Smooth muscle cell (in vitro differentiated cells): ENCODE measurements around the gene EFNA5. TPM values are rescaled to one million over a fixed set of nuclear protein-coding genes. Genes with fewer than 3 reads are reported as not detected.

Experiments
- DNase-seq: peaks from one replicate; lab custom pipeline; 2025; ENCODE audit not compliant: unreplicated experiment; lab: John Stamatoyannopoulos, UW
- H2AFZ ChIP-seq: fragments of 200-600 bp; sonication (generic); 2 replicates; pipeline ENCODE4 v1.6.0; 2016; ENCODE audit warnings: antibody characterized with exemption, low read depth, mild to moderate bottlenecking
- H3F3A ChIP-seq: fragments of 200-600 bp; sonication (generic); 2 replicates; pipeline ENCODE4 v1.6.0; 2017; ENCODE audit warnings: antibody characterized with exemption, low read depth
- H3K27ac ChIP-seq: fragments of 200-600 bp; sonication (generic); 2 replicates; pipeline ENCODE4 v1.5.1; 2016; ENCODE audit warnings: low read depth, mild to moderate bottlenecking
- H3K27me3 ChIP-seq: fragments of 200-600 bp; sonication (generic); 2 replicates; pipeline ENCODE4 v1.6.1; 2016; ENCODE audit warnings: low read depth, mild to moderate bottlenecking
- H3K36me3 ChIP-seq: fragments of 200-600 bp; sonication (generic); 2 replicates; pipeline ENCODE4 v1.5.1; 2016; ENCODE audit warnings: low read depth
- H3K4me1 ChIP-seq: fragments of 200-600 bp; sonication (generic); 2 replicates; pipeline ENCODE4 v1.5.1; 2016; ENCODE audit warnings: low read depth
- H3K4me2 ChIP-seq: fragments of 200-600 bp; sonication (generic); 2 replicates; pipeline ENCODE4 v1.6.0; 2016; ENCODE audit warnings: mild to moderate bottlenecking
- H3K4me3 ChIP-seq: fragments of 200-600 bp; sonication (generic); 2 replicates; pipeline ENCODE4 v1.5.1; 2016; ENCODE audit warnings: mild to moderate bottlenecking
- H3K79me2 ChIP-seq: fragments of 200-600 bp; sonication (generic); 2 replicates; pipeline ENCODE4 v1.6.0; 2016; ENCODE audit warnings: low read depth, mild to moderate bottlenecking
- H3K9ac ChIP-seq: fragments of 200-600 bp; sonication (generic); 2 replicates; pipeline ENCODE4 v1.6.0; 2016; ENCODE audit warnings: low read depth
- H3K9me3 ChIP-seq: fragments of 200-600 bp; sonication (generic); replicated peaks from 2 replicates; pipeline ENCODE4 v1.5.1; 2016; ENCODE audit warnings: low read depth
- H4K20me1 ChIP-seq: fragments of 200-600 bp; sonication (generic); 2 replicates; pipeline ENCODE4 v1.6.0; 2016; ENCODE audit warnings: low read depth
- CTCF ChIP-seq: fragments of 200-600 bp; sonication (generic); IDR thresholded peaks from 2 replicates; pipeline ENCODE4 v1.5.1; 2017; ENCODE audit warnings: borderline replicate concordance, mild to moderate bottlenecking, antibody characterized with exemption; ENCODE audit not compliant: insufficient read depth, poor library complexity, severe bottlenecking
- WGBS: methylation state at CpG from one replicate; pipeline ENCODE4 v1.1.7; 2016; ENCODE audit warnings: low lambda C conversion rate; 5-methylcytosine and 5-hydroxymethylcytosine counted together
- polyA plus RNA-seq: library from polyadenylated mRNA; unstranded; fragments of >200 nt; fragmentation: Nextera tagmentation; extraction: Ambion mirVana; gene quantifications from 2 replicates; pipeline ENCODE4 v1.2.1, GENCODE V29; 2016
- total RNA-seq: library from RNA; depleted of rRNA; stranded (reverse); fragments of >200 nt; gene quantifications from 2 replicates; pipeline ENCODE4 v1.2.3, GENCODE V29; 2014

Gene EFNA5
- total and polyA plus RNA-seq, 2 experiments from 2014 or later = 0.32 to 8.8 TPM

- H2AFZ ChIP-seq = peak overlapping the region; percentile 88
- no peaks in the 10 kb centered on the region for H3K27me3 ChIP-seq
- H3K4me3 ChIP-seq = peak overlapping the region; percentile 62
- no peaks in the 10 kb centered on the region for H4K20me1 ChIP-seq
- H3K4me1 ChIP-seq = peaks cover 75% of the 10 kb centered on the region
- H3K79me2 ChIP-seq = no peaks in the 10 kb centered on the region
- peak overlapping the region; percentile 70 for H3K9ac ChIP-seq
- H3F3A ChIP-seq = no peaks in the 10 kb centered on the region
- DNase-seq = peak; percentile 84
- H3K27ac ChIP-seq = peak overlapping the region; percentile 76
- no peaks in the 10 kb centered on the region for H3K9me3 ChIP-seq
- 12% methylated on average over 26 of the region's 26 CpGs for WGBS
- H3K36me3 ChIP-seq = no peaks in the 10 kb centered on the region
- peak overlapping the region; percentile 89 for H3K4me2 ChIP-seq
- TF ChIP-seq CTCF = peak; percentile 96
These were observed 98.9 kb downstream of the EFNA5 start for GRCh38 chr5:107571621-107572536.

- DNase-seq = no peak
These were observed 99.8 kb downstream of the EFNA5 start for GRCh38 chr5:107570805-107571531.

GRCh38 chr5:107570181-107570580 lies 100.6 kb downstream of the EFNA5 start:
- H3K4me1 ChIP-seq = peaks cover 75% of the 10 kb centered on the region
- no peaks in the 10 kb centered on the region for H4K20me1 ChIP-seq
- H3K36me3 ChIP-seq = no peaks in the 10 kb centered on the region
- H3K4me3 ChIP-seq = no peak overlapping the region
- no peak overlapping the region for H3K27ac ChIP-seq
- H3K79me2 ChIP-seq = peaks cover 4% of the 10 kb centered on the region
- TF ChIP-seq CTCF = no peak
- no peak overlapping the region for H3K4me2 ChIP-seq
- H3K9ac ChIP-seq = no peak overlapping the region
- DNase-seq = no peak
- H2AFZ ChIP-seq = no peak overlapping the region
- H3F3A ChIP-seq = no peaks in the 10 kb centered on the region
- H3K27me3 ChIP-seq = no peaks in the 10 kb centered on the region
- WGBS = 94% methylated on average over 4 of the region's 4 CpGs
- no peaks in the 10 kb centered on the region for H3K9me3 ChIP-seq

More at GRCh38 chr5:107570805-107571531, 99.8 kb downstream of the EFNA5 start:
- H4K20me1 ChIP-seq = no peaks in the 10 kb centered on the region
- H3K79me2 ChIP-seq = no peaks in the 10 kb centered on the region
- peak overlapping the region; percentile 70 for H3K9ac ChIP-seq
- no peak overlapping the region for H2AFZ ChIP-seq
- peak overlapping the region; percentile 76 for H3K27ac ChIP-seq
- no peaks in the 10 kb centered on the region for H3K36me3 ChIP-seq
- WGBS = 52% methylated on average over 14 of the region's 14 CpGs
- H3K27me3 ChIP-seq = no peaks in the 10 kb centered on the region
- H3K4me1 ChIP-seq = peaks cover 75% of the 10 kb centered on the region
- peak overlapping the region; percentile 89 for H3K4me2 ChIP-seq
- H3K9me3 ChIP-seq = no peaks in the 10 kb centered on the region
- no peak for TF ChIP-seq CTCF
- H3K4me3 ChIP-seq = peak overlapping the region; percentile 62
- no peaks in the 10 kb centered on the region for H3F3A ChIP-seq
